ENCODE results near the gene PRPF6.
A peak's percentile ranks its signal among the peaks of the same experiment; 100 is the strongest.

Gene PRPF6

GRCh38 chr20:63980806-63981728, at the start of gene PRPF6:
PRPF6 (plus strand) TSS chr20:63981132; CDS start chr20:63981246, 114 bp downstream.
- H3K36me3 ChIP-seq (ENCODE audit: control insufficient read depth, insufficient read depth, low read length), result peaks cover 3% of the 10 kb centered on the region; the same call in 1 of the 2 replicates
- peaks cover 5% of the 10 kb centered on the region; the same call in 1 of the 2 replicates for H3K4me1 ChIP-seq (ENCODE audit: control insufficient read depth, insufficient read depth, low read length)
- DNase-seq (ENCODE audit: low read depth, low spot score), result peak; percentile 88
- no peak within 1 kb of the TSS for H3K27ac ChIP-seq (ENCODE audit: low read length)
- WGBS (ENCODE audit: insufficient coverage, insufficient read length), result no CpG with 5 or more reads among the region's 75 CpGs
- peak within 1 kb of the TSS; percentile 89; the same call in 1 of the 2 replicates for H3K4me3 ChIP-seq (ENCODE audit: low read length)
- H3K27me3 ChIP-seq (ENCODE audit: control insufficient read depth, insufficient read depth, low read length), result no peaks in the 10 kb centered on the region
- no peaks in the 10 kb centered on the region for H3K9me3 ChIP-seq (ENCODE audit: control insufficient read depth, insufficient read depth, low read length)

DNA sequence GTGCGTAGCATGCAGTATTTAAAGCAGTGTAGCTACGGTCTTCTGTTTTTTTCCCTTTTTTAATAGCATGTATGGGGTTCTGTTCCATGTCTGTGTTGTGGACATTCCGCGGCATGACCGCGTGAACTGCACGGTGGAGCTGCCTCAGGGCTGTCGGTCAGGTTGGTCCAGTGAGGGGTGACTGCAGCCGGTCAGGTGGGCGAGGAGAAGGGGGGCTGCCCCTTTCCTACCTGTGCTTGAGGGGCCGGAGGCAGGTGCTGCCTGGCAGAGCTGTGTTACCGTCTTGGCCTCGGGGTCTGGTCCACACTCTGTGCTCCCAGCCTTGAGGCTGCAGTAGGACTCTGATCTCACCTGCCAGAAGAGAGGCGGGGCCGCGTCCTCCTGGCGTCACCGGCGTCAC, 49.2 kb upstream of the PRPF6 start:
- DNase-seq (ENCODE audit: low read depth, low spot score), result no peak
- no CpG with 5 or more reads among the region's 19 CpGs for WGBS (ENCODE audit: insufficient coverage, insufficient read length)
- no peak overlapping the region for H3K27ac ChIP-seq (ENCODE audit: low read length)
- no peaks in the 10 kb centered on the region for H3K9me3 ChIP-seq (ENCODE audit: control insufficient read depth, insufficient read depth, low read length)
- no peaks in the 10 kb centered on the region for H3K27me3 ChIP-seq (ENCODE audit: control insufficient read depth, insufficient read depth, low read length)
- H3K4me1 ChIP-seq (ENCODE audit: control insufficient read depth, insufficient read depth, low read length), result no peaks in the 10 kb centered on the region
- peaks cover 30% of the 10 kb centered on the region for H3K36me3 ChIP-seq (ENCODE audit: control insufficient read depth, insufficient read depth, low read length)
- no peak overlapping the region for H3K4me3 ChIP-seq (ENCODE audit: low read length)

GRCh38 chr20:63932606-63933160, 48.2 kb upstream of the PRPF6 start:
- WGBS (ENCODE audit: insufficient coverage, insufficient read length), result no CpG with 5 or more reads among the region's 17 CpGs
- Histone ChIP-seq H3K36me3 (ENCODE audit: control insufficient read depth, insufficient read depth, low read length) (peaks cover 30% of the 10 kb centered on the region), H3K27ac (ENCODE audit: low read length) (no peak overlapping the region), H3K27me3 (ENCODE audit: control insufficient read depth, insufficient read depth, low read length) (no peaks in the 10 kb centered on the region), H3K4me3 (ENCODE audit: low read length) (no peak overlapping the region), H3K4me1 (ENCODE audit: control insufficient read depth, insufficient read depth, low read length) (no peaks in the 10 kb centered on the region), H3K9me3 (ENCODE audit: control insufficient read depth, insufficient read depth, low read length) (no peaks in the 10 kb centered on the region)
- no peak for DNase-seq (ENCODE audit: low read depth, low spot score)

DNA sequence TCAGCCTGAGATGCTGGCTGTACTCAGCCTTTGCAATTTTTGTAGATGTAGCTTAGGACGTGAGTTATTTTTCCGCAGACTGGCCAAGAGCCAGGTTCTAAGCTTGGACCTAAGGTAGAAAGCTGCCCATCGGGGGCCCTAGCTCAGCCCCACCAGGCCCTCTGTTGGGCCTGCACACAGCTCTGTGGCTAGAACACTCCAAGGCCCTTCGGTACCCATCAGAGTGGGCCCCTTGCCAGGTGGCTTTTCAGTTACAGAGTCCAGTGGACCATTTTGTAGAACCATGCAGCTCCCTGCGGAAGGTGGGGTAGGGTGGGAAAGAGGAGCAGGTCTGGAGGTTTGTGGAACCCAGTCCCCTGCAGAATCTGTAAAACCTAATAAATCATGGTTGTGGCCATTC, 47.3 kb upstream of the PRPF6 start:
- no peaks in the 10 kb centered on the region for H3K27me3 ChIP-seq (ENCODE audit: control insufficient read depth, insufficient read depth, low read length)
- no peaks in the 10 kb centered on the region for H3K9me3 ChIP-seq (ENCODE audit: control insufficient read depth, insufficient read depth, low read length)
- DNase-seq (ENCODE audit: low read depth, low spot score), result no peak
- peaks cover 25% of the 10 kb centered on the region for H3K36me3 ChIP-seq (ENCODE audit: control insufficient read depth, insufficient read depth, low read length)
- no peak overlapping the region for H3K4me3 ChIP-seq (ENCODE audit: low read length)
- H3K27ac ChIP-seq (ENCODE audit: low read length), result no peak overlapping the region
- no peaks in the 10 kb centered on the region for H3K4me1 ChIP-seq (ENCODE audit: control insufficient read depth, insufficient read depth, low read length)
- WGBS (ENCODE audit: insufficient coverage, insufficient read length), result no CpG with 5 or more reads among the region's 5 CpGs

DNA sequence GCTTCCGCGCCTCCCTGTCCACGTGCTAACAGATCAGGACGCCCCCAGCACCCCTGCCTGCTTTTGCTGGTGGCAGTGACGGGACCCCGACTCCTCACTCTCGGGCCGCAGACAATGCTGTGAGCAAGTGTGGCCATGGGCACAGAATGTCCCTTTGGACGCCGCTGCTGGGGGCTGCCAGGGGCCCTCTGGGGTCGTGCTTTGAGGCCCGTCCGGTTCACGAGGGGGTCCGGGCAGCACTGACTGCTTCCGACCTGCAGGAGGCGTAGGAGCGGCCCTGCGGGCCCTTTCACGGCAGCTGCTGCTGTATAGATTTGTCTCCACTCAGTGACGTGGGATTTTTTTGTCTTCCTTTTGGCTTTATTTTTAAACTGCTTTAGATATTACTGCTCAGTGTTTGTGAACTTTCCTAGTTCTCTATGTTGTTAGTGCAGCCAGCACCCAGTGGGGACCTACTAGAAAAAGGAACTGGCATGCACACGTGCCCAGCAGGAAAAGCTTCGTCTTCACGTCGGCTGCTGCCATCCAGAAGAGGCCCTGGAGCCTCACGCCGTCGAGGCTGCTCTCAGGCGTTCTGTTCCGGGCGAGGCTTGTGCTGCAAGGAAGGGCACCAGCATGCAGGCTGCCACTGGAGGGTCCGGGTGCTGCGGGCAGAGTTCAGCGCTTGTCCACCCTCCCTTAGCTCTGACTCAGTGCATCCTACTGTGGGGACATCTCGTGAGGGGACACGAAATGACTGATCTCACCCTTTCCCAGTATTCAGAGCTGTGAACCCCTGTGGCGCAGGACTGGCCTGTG, 46.5 kb upstream of the PRPF6 start:
- H3K36me3 ChIP-seq (ENCODE audit: control insufficient read depth, insufficient read depth, low read length), result peaks cover 20% of the 10 kb centered on the region
- no peak overlapping the region for H3K4me3 ChIP-seq (ENCODE audit: low read length)
- DNase-seq (ENCODE audit: low read depth, low spot score), result no peak
- H3K4me1 ChIP-seq (ENCODE audit: control insufficient read depth, insufficient read depth, low read length), result no peaks in the 10 kb centered on the region; the same call in 1 of the 2 replicates
- no peaks in the 10 kb centered on the region for H3K9me3 ChIP-seq (ENCODE audit: control insufficient read depth, insufficient read depth, low read length)
- H3K27me3 ChIP-seq (ENCODE audit: control insufficient read depth, insufficient read depth, low read length), result no peaks in the 10 kb centered on the region
- H3K27ac ChIP-seq (ENCODE audit: low read length), result no peak overlapping the region
- no CpG with 5 or more reads among the region's 37 CpGs for WGBS (ENCODE audit: insufficient coverage, insufficient read length)

DNA sequence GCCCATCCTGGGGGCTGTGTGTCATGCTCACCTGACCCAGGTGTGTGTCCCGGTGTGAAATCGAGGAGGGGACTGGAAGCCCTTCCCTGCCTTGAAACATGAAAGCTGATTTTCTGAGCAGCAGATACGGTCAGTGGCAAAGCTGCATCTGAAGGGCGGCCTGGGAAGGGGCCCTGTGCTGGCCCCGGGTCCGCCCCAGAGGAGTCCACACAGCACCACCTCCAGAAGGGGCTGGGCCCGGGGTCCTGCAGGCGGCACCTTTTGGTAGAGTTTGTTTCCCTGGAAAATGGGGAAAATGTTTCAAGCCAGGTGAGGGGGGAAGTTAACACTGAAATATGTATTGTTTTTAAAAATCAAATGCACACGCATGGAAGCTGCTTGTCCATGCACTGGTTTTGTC, 45.5 kb upstream of the PRPF6 start:
- H3K36me3 ChIP-seq (ENCODE audit: control insufficient read depth, insufficient read depth, low read length), result peaks cover 24% of the 10 kb centered on the region
- no peaks in the 10 kb centered on the region for H3K9me3 ChIP-seq (ENCODE audit: control insufficient read depth, insufficient read depth, low read length)
- H3K4me1 ChIP-seq (ENCODE audit: control insufficient read depth, insufficient read depth, low read length), result no peaks in the 10 kb centered on the region; the same call in 1 of the 2 replicates
- no peak for DNase-seq (ENCODE audit: low read depth, low spot score)
- no peak overlapping the region for H3K27ac ChIP-seq (ENCODE audit: low read length)
- H3K4me3 ChIP-seq (ENCODE audit: low read length), result no peak overlapping the region
- whole genome bisulfite sequencing (ENCODE audit: insufficient coverage, insufficient read length), result no CpG with 5 or more reads among the region's 9 CpGs
- no peaks in the 10 kb centered on the region for H3K27me3 ChIP-seq (ENCODE audit: control insufficient read depth, insufficient read depth, low read length)

DNA sequence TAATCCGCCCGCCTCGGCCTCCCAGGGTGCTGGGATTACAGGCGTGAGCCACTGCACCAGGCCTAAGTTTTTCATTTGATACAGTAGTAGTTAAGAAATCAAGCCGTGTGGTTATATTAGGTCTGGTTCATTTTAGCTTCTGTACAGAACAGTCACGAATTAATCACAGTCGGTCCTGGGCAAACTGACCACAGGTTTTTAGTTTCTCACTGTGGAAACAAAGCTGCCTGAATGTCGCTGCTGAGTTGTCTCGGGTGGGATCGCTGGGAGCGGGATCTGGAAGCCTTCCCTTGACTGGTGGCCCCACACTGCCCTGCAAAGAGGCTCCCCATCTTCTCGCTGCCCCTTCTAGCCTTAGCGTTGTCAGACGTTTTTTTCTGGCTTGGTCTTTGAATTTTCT, 43.3 kb upstream of the PRPF6 start:
- WGBS (ENCODE audit: insufficient coverage, insufficient read length), result no CpG with 5 or more reads among the region's 14 CpGs
- H3K4me3 ChIP-seq (ENCODE audit: low read length), result no peak overlapping the region
- peaks cover 1% of the 10 kb centered on the region for H3K4me1 ChIP-seq (ENCODE audit: control insufficient read depth, insufficient read depth, low read length)
- H3K27me3 ChIP-seq (ENCODE audit: control insufficient read depth, insufficient read depth, low read length), result no peaks in the 10 kb centered on the region
- no peak overlapping the region for H3K27ac ChIP-seq (ENCODE audit: low read length)
- DNase-seq (ENCODE audit: low read depth, low spot score), result no peak
- H3K36me3 ChIP-seq (ENCODE audit: control insufficient read depth, insufficient read depth, low read length), result peaks cover 16% of the 10 kb centered on the region
- H3K9me3 ChIP-seq (ENCODE audit: control insufficient read depth, insufficient read depth, low read length), result no peaks in the 10 kb centered on the region

DNA sequence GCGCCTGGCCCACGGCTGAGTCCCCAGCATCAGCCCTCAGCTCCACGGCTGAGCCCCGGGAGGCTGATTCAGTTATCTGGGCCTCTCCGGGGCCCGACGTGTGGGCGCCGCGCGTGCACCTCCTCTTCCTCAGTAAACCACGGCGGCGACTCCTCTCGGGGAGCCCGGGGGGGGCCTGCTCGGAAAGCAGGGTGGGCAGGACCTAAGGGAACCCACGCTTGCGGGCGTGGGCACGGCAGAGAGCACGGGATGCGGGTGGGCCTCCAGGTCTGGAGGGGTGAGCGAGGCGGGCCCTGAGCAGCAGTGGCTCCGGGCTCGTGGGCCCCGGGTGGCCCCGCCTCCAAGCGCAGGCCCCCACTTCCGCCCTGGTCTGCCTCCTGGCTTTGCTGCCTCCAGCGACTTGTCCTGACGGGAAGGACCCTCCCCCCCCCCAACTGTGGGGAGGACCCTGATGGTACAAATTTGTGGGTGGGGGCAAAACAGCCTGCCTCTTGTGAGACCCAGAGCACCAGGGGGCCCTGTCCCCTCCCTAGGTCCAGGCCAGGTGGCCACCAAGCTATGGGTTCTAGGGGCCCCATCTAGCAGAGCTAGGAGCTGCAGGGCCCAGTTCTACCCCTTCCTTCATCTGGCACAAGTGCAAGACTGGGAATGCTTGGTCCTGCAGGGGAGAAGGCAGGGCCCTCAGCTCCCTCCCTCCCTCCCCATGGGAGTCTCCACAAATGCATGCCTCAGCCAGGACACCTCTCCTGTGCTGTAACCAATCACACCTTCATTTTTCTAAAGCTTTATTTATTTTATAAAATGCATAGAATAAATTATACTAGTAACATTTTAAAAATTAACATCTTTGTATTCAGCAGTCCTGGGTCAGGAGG, 41.6 kb upstream of the PRPF6 start:
- Histone ChIP-seq H3K9me3 (ENCODE audit: control insufficient read depth, insufficient read depth, low read length) (no peaks in the 10 kb centered on the region), H3K27ac (ENCODE audit: low read length) (no peak overlapping the region), H3K4me1 (ENCODE audit: control insufficient read depth, insufficient read depth, low read length) (peaks cover 4% of the 10 kb centered on the region), H3K36me3 (ENCODE audit: control insufficient read depth, insufficient read depth, low read length) (peaks cover 29% of the 10 kb centered on the region), H3K4me3 (ENCODE audit: low read length) (peak overlapping the region; percentile 39; the same call in 1 of the 2 replicates), H3K27me3 (ENCODE audit: control insufficient read depth, insufficient read depth, low read length) (no peaks in the 10 kb centered on the region)
- DNase-seq (ENCODE audit: low read depth, low spot score), result no peak
- no CpG with 5 or more reads among the region's 33 CpGs for WGBS (ENCODE audit: insufficient coverage, insufficient read length)

DNA sequence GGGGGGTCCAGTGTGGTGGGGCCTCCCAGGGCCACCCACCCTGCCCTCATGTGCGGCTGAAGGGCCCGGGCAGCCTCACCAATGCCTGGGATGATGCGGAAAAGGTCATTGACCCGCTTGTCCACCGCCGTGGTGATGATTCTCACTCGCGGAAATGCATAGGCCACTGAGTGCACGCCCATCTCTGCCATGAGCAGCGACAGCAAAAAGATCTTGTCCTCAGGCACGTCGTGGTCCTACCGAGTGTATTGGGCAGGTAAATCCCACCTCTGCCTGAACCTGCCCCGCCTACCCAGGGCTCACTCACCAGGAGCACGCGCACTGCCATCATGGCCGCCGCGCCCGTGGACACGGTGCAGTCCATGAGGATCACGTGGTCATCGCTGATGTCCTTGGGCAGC, 40.9 kb upstream of the PRPF6 start:
- no peak overlapping the region for H3K27ac ChIP-seq (ENCODE audit: low read length)
- H3K27me3 ChIP-seq (ENCODE audit: control insufficient read depth, insufficient read depth, low read length), result no peaks in the 10 kb centered on the region
- DNase-seq (ENCODE audit: low read depth, low spot score), result no peak
- peaks cover 4% of the 10 kb centered on the region for H3K4me1 ChIP-seq (ENCODE audit: control insufficient read depth, insufficient read depth, low read length)
- WGBS (ENCODE audit: insufficient coverage, insufficient read length), result no CpG with 5 or more reads among the region's 23 CpGs
- peaks cover 33% of the 10 kb centered on the region for H3K36me3 ChIP-seq (ENCODE audit: control insufficient read depth, insufficient read depth, low read length)
- H3K9me3 ChIP-seq (ENCODE audit: control insufficient read depth, insufficient read depth, low read length), result no peaks in the 10 kb centered on the region
- H3K4me3 ChIP-seq (ENCODE audit: low read length), result peak overlapping the region; percentile 39; the same call in 1 of the 2 replicates

Measured in iPS DF 6.9 (cell line).